Measurements from ENCODE around the gene GSTA2.
"Not testable (repeated sequence)": the region's sequence is repeated elsewhere in the genome, so short reads cannot be mapped to it uniquely, and the experiment has no call there.

The GSTA2 gene

DNA sequence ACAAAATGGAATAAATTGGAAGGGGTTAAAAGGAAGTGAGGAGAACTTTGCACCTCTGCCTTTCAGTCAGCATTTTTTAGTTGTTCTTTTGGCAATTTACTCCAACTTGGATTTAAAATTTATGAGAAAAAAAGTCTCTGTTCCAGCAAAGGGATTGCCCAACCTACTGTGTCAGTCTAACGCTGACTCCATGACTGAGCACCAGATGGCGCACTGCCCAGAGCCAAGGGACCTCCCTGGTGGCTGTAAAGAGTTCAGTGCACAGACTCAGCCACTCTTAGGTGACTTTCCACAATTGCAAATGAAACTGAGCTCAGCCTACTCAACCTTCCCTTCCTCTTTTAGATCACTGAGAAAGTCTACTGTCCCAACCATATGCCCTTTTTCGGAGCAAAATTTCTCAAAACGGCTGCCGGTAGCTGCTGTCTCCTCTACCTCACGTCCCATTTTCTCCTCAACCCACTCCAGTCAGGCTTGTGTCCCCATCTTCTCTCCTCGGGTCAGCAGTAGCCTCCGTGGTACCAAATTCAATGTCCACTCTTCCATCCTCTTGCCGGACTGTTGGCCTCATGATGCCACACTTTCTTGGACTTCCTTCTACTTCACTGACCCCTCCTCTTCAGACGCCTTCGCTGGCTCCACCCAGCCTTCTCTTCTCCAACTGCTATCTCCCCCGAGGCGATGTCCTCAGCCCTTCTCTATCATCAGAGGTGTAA lies 38.7 kb downstream of the GSTA2 start:
- peak; percentile 50 for DNase-seq

DNA sequence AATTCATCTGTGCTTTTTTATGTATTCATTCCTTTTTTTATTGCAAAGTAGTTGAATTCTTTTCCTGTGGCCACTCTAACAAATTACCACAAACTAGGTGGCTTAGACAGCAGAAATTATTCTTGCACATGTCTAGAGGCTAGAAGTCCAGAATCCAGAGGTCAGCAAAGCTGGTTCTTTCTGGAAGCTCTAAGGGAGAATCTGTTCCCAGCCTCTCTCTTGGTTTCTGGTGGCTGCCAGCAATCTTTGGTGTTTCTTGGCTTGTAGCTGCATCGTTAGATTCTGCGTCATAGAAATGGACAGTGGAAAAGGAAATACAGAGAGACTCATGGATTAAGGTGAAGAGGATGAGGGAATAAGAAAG lies 39.3 kb downstream of the GSTA2 start:
- DNase-seq = no peak

- DNase-seq = no peak
These were observed 43.0 kb downstream of the GSTA2 start for GRCh38 chr6:52720321-52720720.

DNA sequence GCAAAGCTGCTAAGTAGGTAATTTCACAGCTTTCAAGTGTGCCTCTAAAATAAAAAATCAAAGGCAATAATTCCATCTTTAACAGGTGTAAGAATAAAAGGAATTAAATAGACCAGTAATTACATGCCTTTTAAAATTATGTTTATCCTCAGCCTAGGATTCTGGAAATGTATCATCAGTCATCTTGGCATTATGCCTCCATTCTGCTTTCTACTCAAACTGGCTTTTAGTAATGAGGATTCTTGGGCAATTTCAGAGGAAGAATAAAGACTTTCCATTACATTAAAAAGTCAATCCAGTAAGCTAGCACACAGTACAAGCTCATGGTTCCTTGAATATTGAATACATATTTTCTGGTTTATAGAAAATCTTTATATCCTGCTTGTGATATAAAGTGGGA lies 44.7 kb downstream of the GSTA2 start:
- no peak for DNase-seq

DNA sequence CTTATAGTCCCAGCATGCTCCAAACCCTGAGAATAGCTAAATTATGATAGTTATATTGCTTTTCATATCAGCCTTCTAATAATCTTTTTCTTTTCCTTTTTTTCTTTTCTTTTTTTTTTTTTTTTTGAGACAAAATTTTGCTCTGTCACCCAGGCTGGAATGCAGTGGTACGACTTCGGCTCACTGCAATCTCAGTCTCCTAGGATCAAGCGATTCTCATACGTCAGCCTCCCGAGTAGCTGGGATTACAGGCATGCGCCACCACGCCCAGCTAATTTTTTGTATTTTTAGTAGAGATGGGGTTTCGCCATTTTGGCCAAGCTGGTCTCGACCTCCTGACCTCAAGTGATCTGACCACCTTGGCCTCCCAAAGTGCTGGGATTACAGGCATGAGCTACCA lies 48.5 kb downstream of the GSTA2 start:
- not testable (repeated sequence) for DNase-seq

- no peak for DNase-seq
These were observed 51.1 kb downstream of the GSTA2 start for GRCh38 chr6:52712136-52712535.

DNA sequence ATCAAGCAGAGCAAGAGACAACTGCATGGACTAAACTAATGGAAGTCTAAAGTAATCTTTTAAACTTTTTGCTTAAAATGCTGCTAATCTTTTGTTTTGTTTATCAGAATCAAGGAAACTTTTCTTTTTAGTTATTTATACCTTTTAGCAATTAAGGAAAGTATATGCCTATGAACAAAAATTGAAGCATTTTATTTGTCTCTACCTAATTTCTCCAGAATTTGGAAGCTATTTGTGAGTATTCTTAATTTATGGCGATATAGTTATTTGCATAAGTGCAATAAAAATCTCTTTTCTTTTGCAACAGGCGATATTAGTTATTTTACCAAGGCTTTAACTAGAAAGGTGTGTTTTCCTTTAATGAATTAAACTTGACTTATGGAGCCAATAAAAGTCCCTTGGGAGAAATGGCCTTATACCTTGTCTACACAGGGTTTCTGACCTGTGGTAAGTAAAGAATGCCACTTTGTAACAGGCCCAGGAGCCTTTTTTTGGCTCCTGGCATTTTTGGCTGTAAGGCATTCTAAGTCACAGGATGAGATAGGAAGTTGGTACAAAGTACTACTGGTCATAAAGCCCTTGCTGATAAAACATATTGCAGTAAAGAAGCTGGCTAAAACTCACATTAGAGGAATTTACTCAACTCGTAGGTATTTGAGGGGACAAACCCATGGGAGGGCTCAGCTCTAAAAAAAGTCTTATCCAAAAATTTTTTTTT lies 55.2 kb downstream of the GSTA2 start:
- DNase-seq = no peak

DNA sequence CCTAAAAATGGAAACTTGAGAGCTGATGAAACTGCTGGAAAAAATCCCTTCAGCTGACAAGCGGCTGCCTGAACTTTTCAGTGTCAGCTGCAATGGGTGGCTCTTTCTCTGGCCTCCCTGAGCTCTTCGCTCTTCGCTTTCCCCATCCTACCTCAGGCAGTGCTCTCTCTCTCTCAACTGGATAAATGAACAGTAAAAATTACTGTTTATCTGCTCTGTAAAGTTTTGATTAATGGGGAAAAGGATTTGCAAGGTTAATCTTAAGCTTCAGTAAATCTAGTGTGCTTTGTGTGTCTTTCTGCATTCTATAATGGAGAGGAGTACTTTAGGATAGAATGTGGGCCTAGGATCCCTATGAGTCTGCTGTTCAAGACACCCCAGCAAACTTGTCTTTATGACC lies 57.3 kb downstream of the GSTA2 start:
- DNase-seq = no peak

DNA sequence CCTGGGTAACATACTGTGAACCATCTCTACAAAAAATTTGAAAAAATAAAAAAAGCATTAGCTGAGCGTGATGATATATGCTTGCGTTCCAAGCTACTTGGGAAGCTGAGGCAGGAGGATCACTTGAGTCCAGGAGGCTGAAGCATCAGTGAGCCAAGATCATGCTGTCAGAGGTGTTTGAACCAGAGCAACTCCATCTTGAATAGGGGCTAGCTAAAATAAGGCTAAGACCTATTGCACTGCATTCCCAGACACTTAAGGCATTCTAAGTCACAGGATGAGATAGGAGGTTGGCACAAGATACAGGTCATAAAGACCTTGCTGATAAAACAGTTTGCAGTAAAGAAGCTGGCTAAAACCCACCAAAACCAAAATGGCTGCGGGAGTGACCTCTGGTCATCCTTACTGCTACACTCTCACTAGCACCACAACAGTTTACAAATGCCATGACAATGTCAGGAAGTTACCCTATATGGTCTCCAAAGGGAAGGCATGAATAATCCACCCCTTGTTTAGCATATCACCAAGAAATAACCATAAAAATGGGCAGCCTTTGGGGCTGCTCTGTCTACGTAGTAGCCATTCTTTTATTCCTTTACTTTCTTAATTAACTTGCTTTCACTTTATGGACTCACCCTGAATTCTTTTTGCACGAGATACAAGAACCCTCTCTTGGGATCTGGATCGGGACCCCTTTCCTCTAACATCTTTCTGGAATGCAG lies 58.3 kb downstream of the GSTA2 start:
- not testable (repeated sequence) for DNase-seq

DNA sequence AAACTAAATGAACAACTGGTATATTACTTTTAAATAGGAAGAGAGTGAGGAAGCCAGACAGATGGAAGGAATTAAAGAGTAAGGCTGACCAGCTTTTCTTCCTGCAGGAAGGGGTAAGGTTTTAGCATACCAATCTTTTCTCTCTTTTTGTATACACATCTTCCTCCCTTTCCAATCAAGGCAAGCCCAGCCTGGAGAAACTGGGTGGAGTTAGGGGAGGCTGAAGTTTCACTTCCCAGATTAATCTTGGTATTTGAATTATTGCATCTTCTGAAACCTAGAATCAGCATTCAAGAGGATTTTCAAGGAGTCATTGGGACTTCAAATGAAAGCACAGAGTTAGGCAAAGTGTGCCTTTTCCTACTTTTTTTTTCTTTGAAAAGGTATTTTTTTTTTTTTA lies 59.2 kb downstream of the GSTA2 start:
- no peak for DNase-seq

Measured in CD4-positive, alpha-beta T cell treated with Interleukin-21 for 1 hour (primary cell).